Astrocyte (in vitro differentiated cells and primary cell): ENCODE data around the gene SLC25A47.

Experiments
- EZH2 ChIP-seq: IDR thresholded peaks from 2 replicates; pipeline ENCODE4 v1.6.1; 2012; ENCODE audit warnings: mild to moderate bottlenecking, low read length, inconsistent platforms; ENCODE audit not compliant: insufficient read depth
- TF ChIP-seq, protein P1 (sequence below): IDR thresholded peaks from 2 replicates; pipeline ENCODE4 v1.5.1; 2011; ENCODE audit warnings: low read depth, mild to moderate bottlenecking, inconsistent platforms, low read length, moderate library complexity; ENCODE audit not compliant: insufficient read depth

DNA sequence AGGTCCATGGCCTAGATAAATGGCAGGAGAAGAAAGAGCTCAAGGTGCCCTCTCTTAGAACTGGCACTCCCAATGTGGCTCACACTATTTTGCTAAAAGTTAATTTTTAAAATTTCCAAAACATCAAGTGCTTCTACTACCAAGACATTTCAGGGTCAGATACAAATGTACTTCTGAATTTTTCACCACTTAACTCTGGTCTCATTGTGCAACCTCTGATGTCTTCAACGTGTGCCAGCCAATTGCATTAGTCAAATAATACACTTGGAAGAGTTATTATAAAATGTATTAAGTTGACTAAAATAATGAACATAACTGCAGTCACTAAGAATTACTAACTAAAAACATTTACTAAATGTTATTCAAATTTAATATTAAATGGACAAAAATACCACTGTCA, 41.3 kb downstream of the SLC25A47 start:
- TF ChIP-seq, protein P1, sequence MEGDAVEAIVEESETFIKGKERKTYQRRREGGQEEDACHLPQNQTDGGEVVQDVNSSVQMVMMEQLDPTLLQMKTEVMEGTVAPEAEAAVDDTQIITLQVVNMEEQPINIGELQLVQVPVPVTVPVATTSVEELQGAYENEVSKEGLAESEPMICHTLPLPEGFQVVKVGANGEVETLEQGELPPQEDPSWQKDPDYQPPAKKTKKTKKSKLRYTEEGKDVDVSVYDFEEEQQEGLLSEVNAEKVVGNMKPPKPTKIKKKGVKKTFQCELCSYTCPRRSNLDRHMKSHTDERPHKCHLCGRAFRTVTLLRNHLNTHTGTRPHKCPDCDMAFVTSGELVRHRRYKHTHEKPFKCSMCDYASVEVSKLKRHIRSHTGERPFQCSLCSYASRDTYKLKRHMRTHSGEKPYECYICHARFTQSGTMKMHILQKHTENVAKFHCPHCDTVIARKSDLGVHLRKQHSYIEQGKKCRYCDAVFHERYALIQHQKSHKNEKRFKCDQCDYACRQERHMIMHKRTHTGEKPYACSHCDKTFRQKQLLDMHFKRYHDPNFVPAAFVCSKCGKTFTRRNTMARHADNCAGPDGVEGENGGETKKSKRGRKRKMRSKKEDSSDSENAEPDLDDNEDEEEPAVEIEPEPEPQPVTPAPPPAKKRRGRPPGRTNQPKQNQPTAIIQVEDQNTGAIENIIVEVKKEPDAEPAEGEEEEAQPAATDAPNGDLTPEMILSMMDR, result no peak
- no peak for TF ChIP-seq EZH2
